HG03025 (cell line): ENCODE results near the gene TRIM24.

Source experiments
- ATAC-seq: cut with Tn5 transposase; IDR thresholded peaks from one replicate; pipeline ENCODE4 v1.9.1; 2021; ENCODE audit warnings: mild to moderate bottlenecking, moderate library complexity; ENCODE audit not compliant: unreplicated experiment, low FRiP score

TRIM24 gene

GRCh38 chr7:138613630-138614029 lies 153.6 kb downstream of the TRIM24 start:
- ATAC-seq, result no peak

- ATAC-seq, result no peak
Observed at GRCh38 chr7:138616085-138616484, 156.0 kb downstream of the TRIM24 start.

- no peak for ATAC-seq
Observed at GRCh38 chr7:138618506-138618905, 158.4 kb downstream of the TRIM24 start.

- ATAC-seq, result no peak
Observed at GRCh38 chr7:138618933-138619332, 158.9 kb downstream of the TRIM24 start.

- ATAC-seq, result no peak
Observed at GRCh38 chr7:138622841-138623240, 162.8 kb downstream of the TRIM24 start.

GRCh38 chr7:138625084-138625848 lies 165.2 kb downstream of the TRIM24 start:
- ATAC-seq, result no peak

- ATAC-seq, result no peak
Observed at GRCh38 chr7:138625849-138626230, 165.8 kb downstream of the TRIM24 start.

GRCh38 chr7:138626846-138627245 lies 166.8 kb downstream of the TRIM24 start:
- no peak for ATAC-seq

- ATAC-seq, result no peak
Observed at GRCh38 chr7:138627361-138627760, 167.3 kb downstream of the TRIM24 start.

- ATAC-seq, result no peak
Observed at GRCh38 chr7:138630059-138630610, 170.1 kb downstream of the TRIM24 start.

- ATAC-seq, result no peak
Observed at GRCh38 chr7:138632384-138632783, 172.3 kb downstream of the TRIM24 start.

GRCh38 chr7:138632826-138633602 lies 173.0 kb downstream of the TRIM24 start:
- ATAC-seq, result no peak
